ENCODE results near the gene HID1.

DNA sequence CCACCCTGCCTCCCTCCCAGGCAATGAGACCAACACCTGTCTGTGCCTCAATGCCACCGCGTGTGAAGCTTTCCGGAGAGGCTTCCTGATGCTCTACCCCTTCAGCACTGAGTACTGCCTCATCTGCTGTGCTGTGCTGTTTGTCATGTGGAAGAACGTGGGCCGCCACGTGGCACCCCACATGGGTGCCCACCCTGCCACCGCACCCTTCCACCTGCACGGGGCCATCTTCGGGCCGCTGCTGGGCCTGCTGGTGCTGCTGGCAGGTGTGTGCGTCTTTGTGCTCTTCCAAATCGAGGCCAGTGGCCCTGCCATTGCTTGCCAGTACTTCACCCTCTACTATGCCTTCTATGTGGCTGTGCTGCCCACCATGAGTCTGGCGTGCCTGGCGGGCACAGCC lies 25.9 kb downstream of the HID1 start:
- TF ChIP-seq, protein P1, sequence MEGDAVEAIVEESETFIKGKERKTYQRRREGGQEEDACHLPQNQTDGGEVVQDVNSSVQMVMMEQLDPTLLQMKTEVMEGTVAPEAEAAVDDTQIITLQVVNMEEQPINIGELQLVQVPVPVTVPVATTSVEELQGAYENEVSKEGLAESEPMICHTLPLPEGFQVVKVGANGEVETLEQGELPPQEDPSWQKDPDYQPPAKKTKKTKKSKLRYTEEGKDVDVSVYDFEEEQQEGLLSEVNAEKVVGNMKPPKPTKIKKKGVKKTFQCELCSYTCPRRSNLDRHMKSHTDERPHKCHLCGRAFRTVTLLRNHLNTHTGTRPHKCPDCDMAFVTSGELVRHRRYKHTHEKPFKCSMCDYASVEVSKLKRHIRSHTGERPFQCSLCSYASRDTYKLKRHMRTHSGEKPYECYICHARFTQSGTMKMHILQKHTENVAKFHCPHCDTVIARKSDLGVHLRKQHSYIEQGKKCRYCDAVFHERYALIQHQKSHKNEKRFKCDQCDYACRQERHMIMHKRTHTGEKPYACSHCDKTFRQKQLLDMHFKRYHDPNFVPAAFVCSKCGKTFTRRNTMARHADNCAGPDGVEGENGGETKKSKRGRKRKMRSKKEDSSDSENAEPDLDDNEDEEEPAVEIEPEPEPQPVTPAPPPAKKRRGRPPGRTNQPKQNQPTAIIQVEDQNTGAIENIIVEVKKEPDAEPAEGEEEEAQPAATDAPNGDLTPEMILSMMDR (IDR thresholded peaks at IDR 0.05) = no peak
- TF ChIP-seq POLR2AphosphoS5 (IDR thresholded peaks at IDR 0.05) (no peak), POLR2A (IDR thresholded peaks at IDR 0.05) (no peak)
